SH-SY5Y (cell line): ENCODE results near the gene NAV2.

ENCODE experiments used
- GATA2 ChIP-seq: IDR thresholded peaks from 2 replicates; pipeline ENCODE4 v1.6.1; 2011; ENCODE audit warnings: mild to moderate bottlenecking, low read depth, low read length
- GATA3 ChIP-seq: IDR thresholded peaks from 2 replicates; pipeline ENCODE4 v1.6.1; 2011; ENCODE audit warnings: low read depth, mild to moderate bottlenecking, low read length, moderate library complexity

DNA sequence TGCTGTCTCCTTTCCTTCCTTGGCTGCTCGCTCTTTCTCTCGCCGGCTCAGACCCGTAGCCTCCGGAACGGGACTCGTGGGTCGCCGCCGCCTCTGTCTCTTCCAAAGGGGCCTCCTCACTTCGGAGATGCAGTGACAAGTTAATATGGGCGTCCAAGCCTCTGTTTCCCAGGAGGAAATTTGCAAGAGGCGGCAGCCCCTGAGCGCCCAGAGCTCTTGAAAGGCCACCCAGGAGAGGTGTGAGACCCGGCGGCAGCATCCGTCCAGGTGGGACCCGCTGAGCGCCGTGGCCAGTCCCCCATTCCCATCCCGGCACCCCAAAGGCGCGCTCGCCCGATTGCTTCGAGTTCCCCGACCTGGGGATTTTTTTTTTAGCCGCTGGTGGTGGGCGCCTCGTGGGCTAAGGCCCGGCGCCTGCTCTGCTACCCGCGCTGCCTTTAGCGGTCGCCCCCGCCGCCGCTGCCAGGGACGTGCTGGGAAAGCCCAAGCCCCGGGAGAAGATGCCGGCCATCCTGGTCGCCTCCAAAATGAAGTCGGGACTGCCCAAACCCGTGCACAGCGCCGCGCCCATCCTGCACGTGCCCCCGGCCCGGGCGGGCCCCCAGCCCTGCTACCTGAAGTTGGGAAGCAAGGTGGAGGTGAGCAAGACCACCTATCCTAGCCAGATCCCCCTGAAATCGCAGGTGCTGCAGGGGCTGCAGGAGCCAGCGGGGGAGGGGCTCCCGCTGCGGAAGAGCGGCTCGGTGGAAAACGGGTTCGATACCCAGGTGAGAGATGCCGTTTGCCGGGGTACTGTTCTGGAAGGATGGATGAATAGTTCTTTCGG is 772 bp downstream of the NAV2 start:
- no peak for TF ChIP-seq GATA2
- TF ChIP-seq GATA3: no peak
